SIG-M5 treated with dmso at 0.1 percent for 504 hours (cell line): Measurements from ENCODE around the gene HNRNPUL2.
"Not testable (repeated sequence)": the region's sequence is repeated elsewhere in the genome, so short reads cannot be mapped to it uniquely, and the experiment has no call there.

ENCODE experiments used
- DNase-seq: peaks from one replicate; lab custom pipeline; 2025; ENCODE audit not compliant: unreplicated experiment; lab: John Stamatoyannopoulos, UW

The HNRNPUL2 gene

GRCh38 chr11:62727165-62727871, at the start of gene HNRNPUL2:
Gene HNRNPUL2, minus strand, starts transcription at chr11:62727457. Its CDS starts 301 bp downstream, at chr11:62727156.
- DNase-seq, result peak; percentile 98

- no peak for DNase-seq
Observed at GRCh38 chr11:62775646-62776045, 48.4 kb upstream of the HNRNPUL2 start.

GRCh38 chr11:62774407-62774806, 47.1 kb upstream of the HNRNPUL2 start:
- no peak for DNase-seq

- DNase-seq, result peak; percentile 94
Observed at GRCh38 chr11:62771144-62772021, 44.1 kb upstream of the HNRNPUL2 start, which contains the start of gene TAF6L. Gene TAF6L, plus strand, starts transcription at chr11:62771396. Its CDS starts 4,388 bp downstream, at chr11:62775784.

DNA sequence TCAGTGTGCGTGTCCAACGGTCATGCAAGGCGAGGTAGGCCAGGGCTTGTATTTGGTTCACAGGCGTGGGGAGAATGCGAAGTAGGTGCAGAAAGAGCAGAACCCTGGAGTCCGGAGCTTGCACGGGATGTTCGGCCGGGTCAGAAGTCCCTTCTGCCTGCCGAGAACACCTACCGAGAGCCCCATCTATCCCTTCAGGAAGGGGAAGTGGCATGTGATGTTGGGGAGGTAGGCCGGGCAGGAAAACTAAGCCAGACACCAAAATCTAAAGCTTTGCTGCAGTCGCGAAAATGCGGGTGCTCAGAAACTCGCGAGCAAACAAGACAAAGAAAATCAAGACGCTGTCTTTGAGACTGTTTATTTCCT, 43.5 kb upstream of the HNRNPUL2 start:
- peak; percentile 62 for DNase-seq

DNA sequence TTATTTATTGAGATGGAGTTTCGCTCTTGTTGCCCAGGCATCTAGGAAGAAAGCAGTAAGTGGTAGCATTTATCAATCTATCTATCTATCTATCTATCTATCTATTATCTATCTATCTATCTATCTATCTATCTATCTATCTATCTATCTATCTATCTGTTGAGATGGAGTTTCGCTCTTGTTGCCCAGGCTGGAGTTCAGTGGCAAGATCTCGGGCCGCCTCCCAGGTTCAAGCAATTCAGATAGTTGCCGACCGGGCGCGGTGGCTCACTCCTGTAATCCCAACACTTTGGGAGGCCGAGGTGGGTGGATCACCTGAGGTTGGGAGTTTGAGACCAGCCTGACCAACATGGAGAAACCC, 33.6 kb upstream of the HNRNPUL2 start:
- DNase-seq, result not testable (repeated sequence)

GRCh38 chr11:62757846-62758788, 30.9 kb upstream of the HNRNPUL2 start:
- DNase-seq, result no peak

- DNase-seq, result no peak
Observed at GRCh38 chr11:62755086-62755615, 27.9 kb upstream of the HNRNPUL2 start.

- DNase-seq, result peak; percentile 100
Observed at GRCh38 chr11:62753736-62754603, 26.7 kb upstream of the HNRNPUL2 start, which contains the start of gene ZBTB3. Gene ZBTB3, minus strand, starts transcription at chr11:62754160. Its CDS starts 496 bp downstream, at chr11:62753664.

DNA sequence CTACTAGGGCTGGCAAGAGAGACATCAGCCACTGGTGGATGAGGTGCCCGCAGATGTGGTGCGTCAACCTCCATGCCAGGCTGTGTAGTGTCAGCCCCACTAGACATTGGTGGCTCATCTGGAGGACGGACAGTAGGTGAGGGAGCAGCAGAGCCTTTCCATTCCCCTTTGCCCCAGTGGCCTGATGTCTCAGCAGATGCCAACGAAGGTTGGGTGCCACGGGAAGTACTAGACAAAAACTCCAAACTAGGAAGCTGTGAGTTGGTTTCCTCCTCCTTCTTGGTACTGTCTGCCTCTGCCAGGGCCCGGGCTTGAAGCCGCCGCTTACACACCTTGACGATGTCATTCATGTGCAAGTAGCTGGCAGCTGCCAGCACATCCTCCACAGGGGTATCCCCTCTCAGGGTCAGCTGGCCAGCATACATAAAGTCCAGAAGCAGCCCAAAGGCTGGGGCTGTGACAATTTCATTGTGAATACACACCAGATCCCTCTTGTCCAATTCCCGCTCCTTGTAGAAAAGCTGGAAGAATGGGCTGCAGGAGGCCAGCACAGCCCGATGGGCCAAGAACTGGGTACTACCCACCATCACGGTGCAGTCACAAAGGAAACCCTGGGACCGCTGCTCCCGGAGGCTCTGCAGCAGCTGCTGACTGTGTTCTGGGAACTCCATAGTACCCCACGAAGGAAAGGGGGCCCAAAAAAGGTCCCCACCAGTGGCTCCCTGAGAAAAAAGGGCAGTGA, 25.9 kb upstream of the HNRNPUL2 start:
- no peak for DNase-seq

- DNase-seq, result no peak
Observed at GRCh38 chr11:62752177-62752785, 25.0 kb upstream of the HNRNPUL2 start.

DNA sequence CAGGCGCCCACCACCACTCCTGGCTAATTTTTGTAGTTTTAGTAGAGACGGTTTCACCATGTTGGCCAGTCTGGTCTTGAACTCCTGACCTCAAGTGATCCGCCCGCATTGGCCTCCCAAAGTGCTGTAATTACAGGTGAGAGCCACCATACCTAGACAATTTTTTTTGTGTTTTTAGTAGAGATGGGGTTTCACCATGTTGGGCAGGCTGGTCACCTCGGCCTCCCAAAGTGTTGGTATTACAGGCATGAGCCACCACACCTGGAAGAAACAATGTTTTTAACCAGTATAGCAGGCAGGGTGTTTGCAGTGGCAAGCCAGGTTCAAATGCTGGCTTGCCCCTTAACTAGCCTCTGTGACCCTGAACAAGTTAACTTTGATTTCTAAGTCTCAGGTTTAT, 22.7 kb upstream of the HNRNPUL2 start:
- not testable (repeated sequence) for DNase-seq

DNA sequence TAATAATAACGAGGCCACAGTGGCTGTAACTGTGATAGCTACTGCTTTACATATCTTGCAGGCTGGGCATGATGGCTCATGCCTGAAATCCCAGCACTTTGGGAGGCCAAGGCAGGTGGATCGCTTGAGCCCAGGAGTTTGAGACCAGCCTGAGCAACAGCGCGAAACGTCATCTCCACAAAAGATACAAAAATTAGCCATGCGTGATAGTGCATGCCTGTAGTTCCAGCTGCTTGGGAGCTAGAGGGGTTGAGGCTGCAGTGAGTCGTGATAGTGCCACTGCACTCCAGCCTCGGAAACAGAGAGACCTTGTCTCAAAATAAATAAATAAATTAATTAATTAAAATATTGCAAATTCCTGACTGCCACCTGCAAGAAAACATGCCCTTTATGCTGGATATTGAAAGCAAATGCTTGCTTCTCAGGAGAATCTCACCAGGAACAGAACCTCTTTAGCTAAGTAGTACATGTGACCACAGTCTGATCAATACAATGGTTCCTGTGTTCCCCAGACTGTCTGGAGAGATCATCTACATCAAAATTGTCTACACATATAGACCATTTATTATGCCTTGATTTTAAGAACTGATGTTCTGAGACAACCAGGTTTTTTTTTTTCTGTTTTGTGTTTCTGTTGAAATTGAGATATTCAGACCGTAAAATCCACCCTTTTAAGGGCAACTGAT, 20.4 kb upstream of the HNRNPUL2 start:
- DNase-seq, result no peak

DNA sequence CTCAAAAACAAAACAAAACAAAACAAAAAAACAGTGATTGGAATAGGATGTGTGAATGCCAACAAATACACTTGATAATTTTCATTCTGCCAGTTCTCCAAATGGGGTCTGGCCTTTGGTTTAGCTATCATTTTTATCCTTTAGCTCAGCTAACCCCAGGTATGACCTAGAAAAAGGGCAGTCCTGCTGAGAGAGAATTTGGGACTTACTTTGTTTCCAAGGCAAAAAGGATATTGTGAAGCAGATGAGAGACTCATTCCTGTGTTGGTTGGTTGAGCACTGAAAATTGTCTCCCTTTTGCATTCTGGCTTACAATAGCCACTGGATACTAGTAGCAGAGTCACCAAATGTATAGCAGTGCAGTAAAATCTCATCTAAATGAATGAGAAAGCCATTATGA, 9.9 kb upstream of the HNRNPUL2 start:
- DNase-seq, result no peak

DNA sequence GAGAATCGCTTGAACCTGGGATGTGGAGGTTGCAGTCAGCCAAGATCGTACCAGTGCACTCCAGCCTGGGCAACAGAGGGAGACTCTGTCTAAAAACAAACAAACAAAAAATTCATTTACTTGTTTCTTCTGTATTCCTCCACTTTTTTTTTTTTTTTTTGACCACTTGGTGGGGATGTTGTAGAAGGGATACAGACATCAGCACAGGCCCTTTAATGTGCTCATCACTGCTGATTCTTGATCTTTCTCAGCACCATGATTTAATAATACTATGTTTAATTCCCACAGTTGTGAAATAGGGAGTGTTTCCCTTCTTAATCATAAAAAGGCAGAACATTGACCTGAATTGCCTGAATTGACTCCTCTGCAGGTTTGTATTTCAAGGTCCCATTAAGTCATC, 5.6 kb upstream of the HNRNPUL2 start:
- no peak for DNase-seq

- DNase-seq, result not testable (repeated sequence)
Observed at GRCh38 chr11:62730076-62730475, 2.8 kb upstream of the HNRNPUL2 start.

- peak; percentile 89 for DNase-seq
Observed at GRCh38 chr11:62728171-62728988, 1.1 kb upstream of the HNRNPUL2 start, which contains the start of gene TTC9C. Gene TTC9C, plus strand, starts transcription at chr11:62728486. Its CDS starts 363 bp downstream, at chr11:62728849.
